HG03025 (cell line): ENCODE data around the gene TBXAS1.

Source experiments
- ATAC-seq: cut with Tn5 transposase; IDR thresholded peaks from one replicate; pipeline ENCODE4 v1.9.1; 2021; ENCODE audit warnings: mild to moderate bottlenecking, moderate library complexity; ENCODE audit not compliant: unreplicated experiment, low FRiP score

The TBXAS1 gene

GRCh38 chr7:140034421-140034820 is 205.4 kb downstream of the TBXAS1 start:
- ATAC-seq = no peak

GRCh38 chr7:140035400-140036223 is 206.5 kb downstream of the TBXAS1 start:
- no peak for ATAC-seq

- no peak for ATAC-seq
These were observed 207.3 kb downstream of the TBXAS1 start for GRCh38 chr7:140036224-140036962.

- no peak for ATAC-seq
These were observed 210.0 kb downstream of the TBXAS1 start for GRCh38 chr7:140039066-140039465.

- no peak for ATAC-seq
These were observed 210.8 kb downstream of the TBXAS1 start for GRCh38 chr7:140039896-140040295.

- no peak for ATAC-seq
These were observed 212.8 kb downstream of the TBXAS1 start for GRCh38 chr7:140041659-140042385.

GRCh38 chr7:140042386-140042670 is 213.3 kb downstream of the TBXAS1 start:
- ATAC-seq = no peak

- ATAC-seq = no peak
These were observed 215.2 kb downstream of the TBXAS1 start for GRCh38 chr7:140044251-140044650.

GRCh38 chr7:140045697-140046096 is 216.6 kb downstream of the TBXAS1 start:
- no peak for ATAC-seq

GRCh38 chr7:140047197-140047596 is 218.1 kb downstream of the TBXAS1 start:
- no peak for ATAC-seq

- ATAC-seq = no peak
These were observed 219.1 kb downstream of the TBXAS1 start for GRCh38 chr7:140048138-140048537.

- ATAC-seq = no peak
These were observed 219.9 kb downstream of the TBXAS1 start for GRCh38 chr7:140048989-140049338.

- no peak for ATAC-seq
These were observed 220.4 kb downstream of the TBXAS1 start for GRCh38 chr7:140049339-140050024.

- ATAC-seq = no peak
These were observed 221.0 kb downstream of the TBXAS1 start for GRCh38 chr7:140050100-140050499.

GRCh38 chr7:140051820-140052219 is 222.8 kb downstream of the TBXAS1 start:
- ATAC-seq = no peak

GRCh38 chr7:140053812-140054539 is 224.9 kb downstream of the TBXAS1 start:
- ATAC-seq = peak; percentile 78

- no peak for ATAC-seq
These were observed 225.7 kb downstream of the TBXAS1 start for GRCh38 chr7:140054751-140055150.

- ATAC-seq = no peak
These were observed 226.8 kb downstream of the TBXAS1 start for GRCh38 chr7:140055833-140056232.

- ATAC-seq = no peak
These were observed 227.5 kb downstream of the TBXAS1 start for GRCh38 chr7:140056431-140057142.

- ATAC-seq = no peak
These were observed 228.1 kb downstream of the TBXAS1 start for GRCh38 chr7:140057143-140057535.
